HCT116 (cell line): ENCODE results near the gene NTS. TPM values are rescaled to one million over a fixed set of nuclear protein-coding genes. Genes with fewer than 3 reads are reported as not detected.

Experiments used
- ATAC-seq: fragments of 200-7000 bp; cut with Tn5 transposase; 2 replicates; pipeline ENCODE4 v1.9.1; 2020; ENCODE audit warnings: mild to moderate bottlenecking, moderate library complexity
- BruUV-seq: library from RNA; stranded (reverse); fragments of 400-500 nt; replicated peaks from 2 replicates; lab custom pipeline; 2021; lab: Mats Ljungman, UMichigan
- CTCF ChIA-PET: fragments of 300-600 bp; sonication (Branson Sonifier 250); formaldehyde crosslinking; loops from one replicate; lab custom pipeline; 2021; ENCODE audit warnings: antibody characterized with exemption; lab: Charles Lee
- POLR2A ChIA-PET: fragments of 300-600, 350-600 bp; sonication (Branson Sonifier 250); formaldehyde crosslinking; loops from one replicate; lab custom pipeline; 2021; ENCODE audit warnings: antibody characterized with exemption; lab: Charles Lee
- RAD21 ChIA-PET, 2 experiments: fragments of 300-600 bp; sonication (Branson Sonifier 250); formaldehyde crosslinking; loops; one replicate each; lab custom pipeline; 2023; ENCODE audit warnings: low total read pairs in 2 of 2; ENCODE audit not compliant: uncharacterized antibody in 2 of 2, unreplicated experiment in 2 of 2, low non-redundant PET in 1 of 2; lab: Charles Lee
- DNase-seq: peaks from one replicate; pipeline ENCODE4 v3.0.0-alpha.2; 2010; ENCODE audit warnings: low read depth, low spot score
- H2AFZ ChIP-seq: fragments of 200-600 bp; shearing (Covaris generic), sonication (generic); 2 replicates; pipeline ENCODE4 v1.6.1; 2017; ENCODE audit warnings: low read depth, mixed run types, mixed read lengths, antibody characterized with exemption, low read length; ENCODE audit not compliant: poor library complexity, severe bottlenecking
- H3K27ac ChIP-seq: 2 replicates; pipeline ENCODE4 v1.5.1; 2012; ENCODE audit warnings: low read depth, low read length
- H3K27me3 ChIP-seq: fragments of 200-600 bp; sonication (generic); 2 replicates; pipeline ENCODE4 v1.6.1; 2016; ENCODE audit warnings: mixed run types, low read length, mixed read lengths; ENCODE audit not compliant: insufficient read depth
- H3K36me3 ChIP-seq, 2 experiments: fragments of 200-500 bp in 1 of 2; fragments of 200-600 bp in 1 of 2; sonication (Bioruptor generic) in 1 of 2; sonication (generic) in 1 of 2; 2 replicates each; pipeline versions ENCODE4 v1.5.1 to v1.6.1; 2014 to 2016; ENCODE audit warnings: low read length in 2 of 2, inconsistent platforms in 1 of 2, mixed read lengths in 1 of 2, mixed run types in 1 of 2; ENCODE audit not compliant: insufficient read depth in 2 of 2, control insufficient read depth in 1 of 2
- H3K4me1 ChIP-seq, 2 experiments: fragments of 200-600 bp in 1 of 2; sonication (generic) in 1 of 2; 2 replicates each; pipeline versions ENCODE4 v1.5.1 to v1.6.1; 2012 to 2017; ENCODE audit warnings: low read length in 2 of 2, inconsistent platforms in 1 of 2, mild to moderate bottlenecking in 1 of 2, mixed read lengths in 1 of 2, mixed run types in 1 of 2, moderate library complexity in 1 of 2; ENCODE audit not compliant: insufficient read depth in 2 of 2, control insufficient read depth in 1 of 2
- H3K4me2 ChIP-seq: fragments of 200-600 bp; sonication (generic); 2 replicates; pipeline ENCODE4 v1.6.1; 2017; ENCODE audit warnings: mixed run types, low read length, mixed read lengths
- H3K4me3 ChIP-seq, 2 experiments: fragments of 200-600 bp in 1 of 2; sonication (generic) in 1 of 2; replicated peaks in 1 of 2; 2 replicates each; pipeline ENCODE4 v1.5.1; 2011 to 2016; ENCODE audit warnings: low read length in 2 of 2, control low read depth in 1 of 2, low read depth in 1 of 2, mild to moderate bottlenecking in 1 of 2, mixed read lengths in 1 of 2, mixed run types in 1 of 2
- H3K79me2 ChIP-seq: fragments of 200-600 bp; sonication (generic); 2 replicates; pipeline ENCODE4 v1.6.1; 2017; ENCODE audit warnings: mild to moderate bottlenecking, mixed run types, low read length, moderate library complexity, mixed read lengths; ENCODE audit not compliant: insufficient read depth
- H3K9ac ChIP-seq: fragments of 200-600 bp; sonication (generic); 2 replicates; pipeline ENCODE4 v1.6.1; 2016; ENCODE audit warnings: low read length, mixed read lengths
- H3K9me2 ChIP-seq: fragments of 200-600 bp; sonication (generic), shearing (Covaris generic); 2 replicates; pipeline ENCODE4 v1.6.1; 2017; ENCODE audit warnings: mixed run types, mild to moderate bottlenecking, moderate library complexity; ENCODE audit not compliant: insufficient read depth
- H3K9me3 ChIP-seq, 2 experiments: fragments of 200-500 bp in 1 of 2; fragments of 200-600 bp in 1 of 2; sonication (Bioruptor generic) in 1 of 2; sonication (generic) in 1 of 2; 2 replicates each; pipeline ENCODE4 v1.6.1; 2014 to 2017; ENCODE audit warnings: low read length in 2 of 2, mixed read lengths in 2 of 2, inconsistent platforms in 1 of 2, low read depth in 1 of 2, mild to moderate bottlenecking in 1 of 2, mixed run types in 1 of 2, moderate library complexity in 1 of 2; ENCODE audit not compliant: control insufficient read depth in 1 of 2, insufficient read depth in 1 of 2
- H4K20me1 ChIP-seq: fragments of 200-600 bp; sonication (generic), shearing (Covaris generic); 2 replicates; pipeline ENCODE4 v1.6.1; 2017; ENCODE audit warnings: mixed run types, mild to moderate bottlenecking, moderate library complexity; ENCODE audit not compliant: insufficient read depth
- CTCF ChIP-seq, 3 experiments: fragments of 200-600 bp in 1 of 3; sonication (generic) in 1 of 3; IDR thresholded peaks in 2 of 3; conservative IDR thresholded peaks in 1 of 3; 2 replicates each; pipeline ENCODE4 v1.5.1; 2012 to 2017; ENCODE audit warnings: low read depth in 2 of 3, low read length in 2 of 3, antibody characterized with exemption in 1 of 3, borderline replicate concordance in 1 of 3, control low read depth in 1 of 3, mild to moderate bottlenecking in 1 of 3, mixed read lengths in 1 of 3, mixed run types in 1 of 3, moderate library complexity in 1 of 3; ENCODE audit not compliant: insufficient read depth in 1 of 3
- EZH2phosphoT487 ChIP-seq: fragments of 200-600 bp; IDR thresholded peaks from 2 replicates; pipeline ENCODE4 v1.6.1; 2018; ENCODE audit warnings: antibody characterized with exemption, borderline replicate concordance
- FOSL1 ChIP-seq: IDR thresholded peaks from 2 replicates; pipeline ENCODE4 v1.6.1; 2012; ENCODE audit warnings: low read depth
- POLR2A ChIP-seq: IDR thresholded peaks from 2 replicates; pipeline ENCODE4 v1.7.0; 2011; ENCODE audit warnings: borderline replicate concordance; ENCODE audit not compliant: insufficient read depth, insufficient read length; ENCODE audit errors: extremely low read depth
- POLR2AphosphoS5 ChIP-seq: IDR thresholded peaks from 2 replicates; pipeline ENCODE4 v1.6.1; 2011; ENCODE audit warnings: mild to moderate bottlenecking, low read depth, low read length, moderate library complexity
- SP1 ChIP-seq: IDR thresholded peaks from 2 replicates; pipeline ENCODE4 v1.6.1; 2012; ENCODE audit warnings: low read depth
- TCF7L2 ChIP-seq: IDR thresholded peaks from 2 replicates; pipeline ENCODE4 v1.7.0; 2011; ENCODE audit warnings: borderline replicate concordance, inconsistent platforms; ENCODE audit not compliant: insufficient read depth, insufficient read length; ENCODE audit errors: extremely low read depth
- YY1 ChIP-seq: IDR thresholded peaks from 2 replicates; pipeline ENCODE4 v1.6.1; 2011; ENCODE audit warnings: low read length, low read depth, moderate library complexity, mild to moderate bottlenecking; ENCODE audit not compliant: insufficient replicate concordance; ENCODE audit errors: extremely low read depth
- ZFX ChIP-seq: fragments of 450-650 bp; IDR thresholded peaks from 2 replicates; pipeline ENCODE4 v1.6.1; 2017
- intact Hi-C: fragments of 100-400 bp; cut with micrococcal nuclease; formaldehyde crosslinking; loops from 2 replicates; pipeline ENCODE4 v1.10.0; 2022
- total RNA-seq: library from RNA; stranded (reverse); gene quantifications from one replicate; pipeline ENCODE4 v1.2.1, GENCODE V29; 2021; ENCODE audit not compliant: unreplicated experiment

The NTS gene
- total RNA-seq, 1 experiment from 2014 or later = not detected

DNA sequence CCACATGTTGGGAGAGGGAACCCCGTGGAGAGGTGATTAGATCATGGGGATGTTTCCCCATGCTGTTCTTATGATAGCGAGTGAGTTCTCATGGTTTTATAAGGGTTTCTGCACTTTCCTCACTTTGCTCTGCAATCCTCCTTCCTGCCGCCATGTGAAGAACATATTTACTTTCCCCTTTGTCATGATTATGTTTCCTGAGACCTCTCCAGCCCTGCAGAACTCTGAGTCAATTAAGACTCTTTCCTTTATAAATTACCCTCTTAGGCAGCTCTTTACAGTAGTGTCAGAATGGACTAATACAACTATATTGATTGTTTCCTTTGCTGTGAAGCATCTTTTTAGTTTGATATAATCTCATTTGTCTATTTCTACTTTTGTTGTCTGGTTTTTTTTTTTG lies 24.8 kb upstream of the NTS start:
- no peak for TF ChIP-seq POLR2A
- TF ChIP-seq ZFX = no peak
- TF ChIP-seq FOSL1 = no peak
- TF ChIP-seq TCF7L2 = no peak
- TF ChIP-seq EZH2phosphoT487 = no peak
- no peak for TF ChIP-seq CTCF (IDR thresholded peaks at IDR 0.05 in 2 of 3, conservative IDR thresholded peaks at IDR 0.05 in 1 of 3; ENCODE audit: borderline replicate concordance in 1 of 3, insufficient read depth in 1 of 3, low read depth in 2 of 3, low read length in 2 of 3)
- TF ChIP-seq YY1 = no peak
- no peak for TF ChIP-seq POLR2AphosphoS5
- TF ChIP-seq SP1 = no peak
- H3K27me3 ChIP-seq = no peaks in the 10 kb centered on the region
- no peak for DNase-seq
- H3K79me2 ChIP-seq = no peaks in the 10 kb centered on the region
- H3K36me3 ChIP-seq = no peaks in the 10 kb centered on the region
- no peak overlapping the region for H3K27ac ChIP-seq
- H3K9me2 ChIP-seq = no peaks in the 10 kb centered on the region
- H3K4me1 ChIP-seq = no peaks in the 10 kb centered on the region
- no peak overlapping the region for H2AFZ ChIP-seq
- no peak overlapping the region for H3K9ac ChIP-seq
- ChIA-PET POLR2A (no interaction called here), CTCF (no interaction called here), RAD21 (no interaction called here)
- no peaks in the 10 kb centered on the region for H4K20me1 ChIP-seq
- no peak overlapping the region for H3K4me2 ChIP-seq
- intact Hi-C loops = no loop called here
- no peaks in the 10 kb centered on the region for H3K9me3 ChIP-seq
- BruUV-seq = no TSS peak
- no peak overlapping the region for H3K4me3 ChIP-seq
- no peak for ATAC-seq
